Measurements from ENCODE around the gene YEATS2. TPM values are rescaled to one million over a fixed set of nuclear protein-coding genes. Genes with fewer than 3 reads are reported as not detected.
"Not testable (repeated sequence)": the region's sequence is repeated elsewhere in the genome, so short reads cannot be mapped to it uniquely, and the experiment has no call there.

Gene YEATS2
- total RNA-seq, 1 donor from 2014 or later, result 30.7 TPM

GRCh38 chr3:183699238-183699947 lies 1.8 kb downstream of the YEATS2 start:
- H3K36me3 ChIP-seq, result no peaks in the 10 kb centered on the region
- ATAC-seq, result no peak

GRCh38 chr3:183701744-183702143 lies 4.1 kb downstream of the YEATS2 start:
- Histone ChIP-seq H3K4me3 (no peak overlapping the region), H3K9me3 (no peaks in the 10 kb centered on the region), H3K36me3 (no peaks in the 10 kb centered on the region), H3K4me1 (peaks cover 15% of the 10 kb centered on the region), H3K27me3 (no peaks in the 10 kb centered on the region), H3K27ac (no peak overlapping the region)
- ATAC-seq, result peak; percentile 10
- no peak for TF ChIP-seq CTCF (IDR thresholded peaks at IDR 0.05)
- intact Hi-C loops (cut with DNase I), result no loop called here
- no peak for DNase-seq

More at GRCh38 chr3:183699238-183699947, 1.8 kb downstream of the YEATS2 start:
- Histone ChIP-seq H3K27ac (peak overlapping the region; percentile 89), H3K27me3 (no peaks in the 10 kb centered on the region), H3K9me3 (no peaks in the 10 kb centered on the region), H3K4me3 (peak overlapping the region; percentile 94), H3K4me1 (peaks cover 15% of the 10 kb centered on the region)
- no peak for DNase-seq
- intact Hi-C loops (cut with DNase I), result no loop called here
- no peak for TF ChIP-seq CTCF (IDR thresholded peaks at IDR 0.05)

- H3K9me3 ChIP-seq; DNase-seq; H3K27me3 ChIP-seq; H3K4me3 ChIP-seq; ATAC-seq; intact Hi-C loops (cut with DNase I); H3K27ac ChIP-seq; H3K36me3 ChIP-seq: not testable (repeated sequence)
- peaks cover 14% of the 10 kb centered on the region for H3K4me1 ChIP-seq
Observed at GRCh38 chr3:183703892-183704291, 6.3 kb downstream of the YEATS2 start.

GRCh38 chr3:183710231-183710630 lies 12.6 kb downstream of the YEATS2 start:
- H3K9me3 ChIP-seq, result no peaks in the 10 kb centered on the region
- intact Hi-C loops (cut with DNase I), result no loop called here
- no peak for TF ChIP-seq CTCF (IDR thresholded peaks at IDR 0.05)
- no peaks in the 10 kb centered on the region for H3K27me3 ChIP-seq
- ATAC-seq (no peak), DNase-seq (no peak)
- H3K4me1 ChIP-seq, result no peaks in the 10 kb centered on the region
- no peaks in the 10 kb centered on the region for H3K36me3 ChIP-seq
- no peak overlapping the region for H3K27ac ChIP-seq
- no peak overlapping the region for H3K4me3 ChIP-seq

GRCh38 chr3:183711516-183711915 lies 13.9 kb downstream of the YEATS2 start:
- H3K27me3 ChIP-seq, result no peaks in the 10 kb centered on the region
- peaks cover 5% of the 10 kb centered on the region for H3K36me3 ChIP-seq
- DNase-seq, result no peak
- intact Hi-C loops (cut with DNase I), result no loop called here
- TF ChIP-seq CTCF (IDR thresholded peaks at IDR 0.05), result no peak
- H3K4me3 ChIP-seq, result no peak overlapping the region
- no peaks in the 10 kb centered on the region for H3K4me1 ChIP-seq
- no peaks in the 10 kb centered on the region for H3K9me3 ChIP-seq
- no peak for ATAC-seq
- no peak overlapping the region for H3K27ac ChIP-seq

- intact Hi-C loops (cut with DNase I), result no loop called here
- TF ChIP-seq CTCF (IDR thresholded peaks at IDR 0.05), result no peak
Observed at GRCh38 chr3:183714622-183715021, 17.0 kb downstream of the YEATS2 start.

More at GRCh38 chr3:183714622-183715021, 17.0 kb downstream of the YEATS2 start:
- DNase-seq (no peak), ATAC-seq (no peak)
- Histone ChIP-seq H3K36me3 (peaks cover 34% of the 10 kb centered on the region), H3K27ac (no peak overlapping the region), H3K9me3 (no peaks in the 10 kb centered on the region), H3K4me3 (no peak overlapping the region), H3K27me3 (no peaks in the 10 kb centered on the region), H3K4me1 (no peaks in the 10 kb centered on the region)
